Body of pancreas (tissue), 4 donors: ENCODE results near the gene SCP2. TPM values are rescaled to one million over a fixed set of nuclear protein-coding genes. Genes with fewer than 3 reads are reported as not detected.

ENCODE experiments used
- ATAC-seq: fragments of 150-250 bp; one replicate; pipeline ENCODE4 v1.9.1; 2016
- DNase-seq, 4 donors: peaks; one replicate each; pipeline ENCODE4 v3.0.0-alpha.2; 2019
- H3K27ac ChIP-seq, 4 donors: fragments of 200-600 bp; sonication (generic); 1 replicate in 3 of 4; 2 replicates in 1 of 4; pipeline versions ENCODE4 v1.5.1 to v1.6.1; 2016 to 2019; ENCODE audit warnings: mild to moderate bottlenecking in 1 of 4, mixed read lengths in 1 of 4, moderate library complexity in 1 of 4
- H3K27me3 ChIP-seq, 2 donors: fragments of 200-600 bp; sonication (generic); one replicate each; pipeline ENCODE4 v1.6.0; 2016; ENCODE audit warnings: mild to moderate bottlenecking in 1 of 2
- H3K36me3 ChIP-seq, 2 donors: fragments of 200-600 bp; sonication (generic); replicated peaks in 1 of 2; 2 replicates each; pipeline ENCODE4 v1.5.1; 2016; ENCODE audit warnings: low read depth in 2 of 2; ENCODE audit not compliant: insufficient read depth in 1 of 2
- H3K4me1 ChIP-seq: fragments of 200-600 bp; sonication (generic); one replicate; pipeline ENCODE4 v1.6.0; 2016
- H3K4me3 ChIP-seq, 2 donors: fragments of 200-600 bp; sonication (generic); 1 replicate in 1 of 2; 2 replicates in 1 of 2; pipeline ENCODE4 v1.5.1; 2016 to 2019
- H3K9me3 ChIP-seq, 3 donors: fragments of 200-600 bp; sonication (generic); 1 replicate in 2 of 3; 2 replicates in 1 of 3; pipeline ENCODE4 v1.5.1; 2016
- POLR2A ChIP-seq, 3 donors: fragments of 450-650 bp; IDR thresholded peaks; one replicate each; pipeline ENCODE4 v1.6.1; 2016; ENCODE audit warnings: antibody characterized with exemption in 3 of 3, mild to moderate bottlenecking in 2 of 3
- WGBS, 2 donors: methylation state at CpG; one replicate each; pipeline ENCODE4 v1.1.5; 2017; 5-methylcytosine and 5-hydroxymethylcytosine counted together
- intact Hi-C: fragments of 100-400 bp; cut with DNase I; formaldehyde crosslinking; loops from one replicate; pipeline ENCODE4 v1.15.1; 2023
- total RNA-seq, 2 donors: library from RNA; depleted of rRNA; stranded (reverse); fragments of >200 nt; gene quantifications; one replicate each; pipeline ENCODE4 v1.1.0, GENCODE V29; 2016
- TF ChIP-seq, protein P1 (sequence below), 7 experiments: fragments of 450-650 bp in 4 of 7; fragments of 200-600 bp in 3 of 7; sonication (generic) in 3 of 7; IDR thresholded peaks; one replicate each; pipeline ENCODE4 v1.5.1; 2016 to 2019; ENCODE audit warnings: antibody characterized with exemption in 7 of 7

SCP2 gene
- total RNA-seq, 2 donors from 2014 or later = 87.4 to 90.3 TPM

DNA sequence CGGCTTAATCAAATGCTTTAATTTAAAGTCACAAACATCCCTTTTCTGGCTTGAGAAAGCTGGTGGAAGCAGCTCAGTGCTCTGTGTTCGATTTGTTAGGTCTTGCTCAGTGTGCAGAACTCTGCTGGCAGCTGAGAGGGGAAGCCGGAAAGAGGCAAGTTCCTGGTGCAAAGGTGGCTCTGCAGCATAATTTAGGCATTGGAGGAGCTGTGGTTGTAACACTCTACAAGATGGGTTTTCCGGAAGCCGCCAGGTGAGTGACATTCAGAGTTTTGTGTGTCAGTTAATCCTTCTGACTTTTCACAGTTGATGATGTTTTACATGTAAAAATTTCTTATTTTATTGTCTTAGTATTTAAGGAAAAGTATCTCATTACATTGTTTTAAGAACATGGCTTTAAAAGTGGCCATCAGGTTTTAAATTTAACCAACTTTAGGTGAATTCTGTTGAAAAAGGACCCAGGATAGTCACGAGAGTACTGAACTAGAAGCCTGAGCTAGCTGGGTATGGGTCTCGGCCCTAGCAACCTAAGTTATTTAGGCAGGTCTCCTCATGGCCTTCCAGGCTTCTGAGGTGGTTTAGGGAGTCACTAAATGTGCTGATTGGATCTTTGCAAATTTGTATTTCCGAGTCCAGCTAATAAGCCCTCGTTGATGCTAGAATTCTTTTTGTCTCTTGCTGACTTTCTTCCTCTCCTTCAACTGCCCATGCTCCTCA lies 87.9 kb downstream of the SCP2 start:
- H3K27ac ChIP-seq = peak overlapping the region in 3 of 4 donors; percentile 20 to 66 (median 25)
- no peaks in the 10 kb centered on the region for H3K27me3 ChIP-seq
- peak; percentile 98 for ATAC-seq
- H3K4me3 ChIP-seq = peak overlapping the region in 1 of 2 donors; percentile 42
- no peaks in the 10 kb centered on the region for H3K36me3 ChIP-seq
- no peaks in the 10 kb centered on the region for H3K9me3 ChIP-seq
- 1% methylated on average over 9 of the region's 9 CpGs for WGBS, 2 donors
- peak; percentile 78 to 90 (median 88) for DNase-seq
- peak in 2 of 3 donors; percentile 42 to 44 for TF ChIP-seq POLR2A (IDR thresholded peaks at IDR 0.05)
- TF ChIP-seq, protein P1, sequence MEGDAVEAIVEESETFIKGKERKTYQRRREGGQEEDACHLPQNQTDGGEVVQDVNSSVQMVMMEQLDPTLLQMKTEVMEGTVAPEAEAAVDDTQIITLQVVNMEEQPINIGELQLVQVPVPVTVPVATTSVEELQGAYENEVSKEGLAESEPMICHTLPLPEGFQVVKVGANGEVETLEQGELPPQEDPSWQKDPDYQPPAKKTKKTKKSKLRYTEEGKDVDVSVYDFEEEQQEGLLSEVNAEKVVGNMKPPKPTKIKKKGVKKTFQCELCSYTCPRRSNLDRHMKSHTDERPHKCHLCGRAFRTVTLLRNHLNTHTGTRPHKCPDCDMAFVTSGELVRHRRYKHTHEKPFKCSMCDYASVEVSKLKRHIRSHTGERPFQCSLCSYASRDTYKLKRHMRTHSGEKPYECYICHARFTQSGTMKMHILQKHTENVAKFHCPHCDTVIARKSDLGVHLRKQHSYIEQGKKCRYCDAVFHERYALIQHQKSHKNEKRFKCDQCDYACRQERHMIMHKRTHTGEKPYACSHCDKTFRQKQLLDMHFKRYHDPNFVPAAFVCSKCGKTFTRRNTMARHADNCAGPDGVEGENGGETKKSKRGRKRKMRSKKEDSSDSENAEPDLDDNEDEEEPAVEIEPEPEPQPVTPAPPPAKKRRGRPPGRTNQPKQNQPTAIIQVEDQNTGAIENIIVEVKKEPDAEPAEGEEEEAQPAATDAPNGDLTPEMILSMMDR (IDR thresholded peaks at IDR 0.05) = peak in 2 of 7 experiments; percentile 14 to 23
- intact Hi-C loops = loop anchor here (10.0 kb wide), 1 partner anchor 170 kb away; no protein-coding TSS in a partner anchor
- H3K4me1 ChIP-seq = peaks cover 17% of the 10 kb centered on the region

DNA sequence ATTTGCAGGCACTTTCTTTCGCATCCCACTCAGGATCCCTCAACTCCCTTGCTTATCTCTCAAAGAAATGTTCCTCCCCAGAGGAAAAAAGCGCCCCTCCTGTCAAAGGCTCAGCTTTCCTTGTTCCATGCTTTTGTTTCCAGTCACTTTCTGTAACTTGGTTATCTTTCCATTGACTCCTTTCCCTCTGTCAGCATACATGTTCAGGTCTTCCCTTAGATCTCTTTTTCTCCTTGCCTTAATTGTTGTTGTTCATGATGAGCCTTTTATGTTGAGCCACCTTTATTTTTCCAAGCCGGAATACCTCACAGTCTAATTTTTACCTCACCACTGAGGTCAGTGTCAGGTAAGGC lies 88.4 kb downstream of the SCP2 start:
- intact Hi-C loops = loop anchor here (10.0 kb wide), 1 partner anchor 169 kb away; no protein-coding TSS in a partner anchor

DNA sequence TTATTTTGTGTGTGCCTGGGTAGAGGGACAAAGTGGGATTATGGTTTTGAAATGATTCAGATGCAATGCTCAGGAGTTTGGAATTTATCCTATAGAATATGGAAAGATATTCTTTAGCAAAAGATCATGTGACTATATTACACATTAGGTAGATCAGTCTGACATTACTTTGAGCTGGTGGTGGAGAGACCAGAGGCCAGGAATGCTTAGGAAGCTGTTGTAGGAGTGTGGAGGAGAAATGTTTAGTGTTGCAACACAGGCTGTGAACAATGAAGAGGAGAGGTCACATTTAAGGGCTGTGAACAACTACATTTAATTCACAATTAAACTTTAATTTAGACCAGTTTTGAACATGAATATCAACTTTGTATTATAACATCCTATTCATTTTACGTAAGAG lies 89.6 kb downstream of the SCP2 start:
- H3K27ac ChIP-seq = no peak overlapping the region
- H3K9me3 ChIP-seq = no peaks in the 10 kb centered on the region
- H3K36me3 ChIP-seq = no peaks in the 10 kb centered on the region
- DNase-seq (no peak), ATAC-seq (no peak)
- peaks cover 17% of the 10 kb centered on the region for H3K4me1 ChIP-seq
- 88 to 100% methylated on average over 1 of the region's 1 CpG for WGBS, 2 donors
- no peaks in the 10 kb centered on the region for H3K27me3 ChIP-seq
- intact Hi-C loops = loop anchor here (10.0 kb wide), 1 partner anchor 168 kb away; no protein-coding TSS in a partner anchor
- no peak overlapping the region for H3K4me3 ChIP-seq
- TF ChIP-seq POLR2A (IDR thresholded peaks at IDR 0.05) = no peak
- TF ChIP-seq, protein P1 (IDR thresholded peaks at IDR 0.05) = no peak

More for the DNA sequence above, 88.4 kb downstream of the SCP2 start:
- WGBS, 2 donors = 9 to 10% methylated on average over 3 of the region's 3 CpGs
- Histone ChIP-seq H3K36me3 (no peaks in the 10 kb centered on the region), H3K4me1 (peaks cover 17% of the 10 kb centered on the region), H3K4me3 (peak overlapping the region in 1 of 2 donors; percentile 42), H3K27me3 (no peaks in the 10 kb centered on the region), H3K9me3 (no peaks in the 10 kb centered on the region), H3K27ac (peak overlapping the region in 1 of 4 donors; percentile 66)
- DNase-seq (no peak), ATAC-seq (no peak)
- TF ChIP-seq, protein P1 (IDR thresholded peaks at IDR 0.05) = no peak
- no peak for TF ChIP-seq POLR2A (IDR thresholded peaks at IDR 0.05)

DNA sequence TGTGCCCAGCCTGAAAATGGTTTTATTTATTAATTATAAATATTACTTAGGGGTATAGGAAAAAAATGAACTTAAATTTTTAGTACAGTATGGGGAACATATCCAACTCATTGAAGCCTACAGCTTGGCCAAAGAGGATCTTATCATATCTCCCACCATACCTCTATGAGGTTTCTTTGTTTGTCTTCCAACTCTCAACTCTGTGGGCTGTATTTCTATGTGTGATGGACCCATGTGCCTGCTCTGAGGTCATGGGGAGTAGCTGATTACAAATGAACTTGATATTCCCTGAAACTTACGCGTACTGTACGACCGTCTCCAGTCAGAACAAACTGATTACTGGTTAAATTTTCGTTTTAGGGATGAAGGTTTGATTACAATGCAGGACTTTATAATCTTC lies 93.5 kb downstream of the SCP2 start:
- no peaks in the 10 kb centered on the region for H3K27me3 ChIP-seq
- no peaks in the 10 kb centered on the region for H3K9me3 ChIP-seq
- no peaks in the 10 kb centered on the region for H3K36me3 ChIP-seq
- H3K27ac ChIP-seq = no peak overlapping the region
- TF ChIP-seq, protein P1 (IDR thresholded peaks at IDR 0.05) = no peak
- no peak for TF ChIP-seq POLR2A (IDR thresholded peaks at IDR 0.05)
- H3K4me3 ChIP-seq = no peak overlapping the region
- intact Hi-C loops = no loop called here
- peaks cover 24% of the 10 kb centered on the region for H3K4me1 ChIP-seq
- ATAC-seq = no peak
- 91 to 93% methylated on average over 5 of the region's 5 CpGs for WGBS, 2 donors
- DNase-seq = no peak
